NCI-H748 (cell line): ENCODE data around the gene TSPAN10.

Experiments used
- DNase-seq: peaks from one replicate; lab custom pipeline; 2025; ENCODE audit not compliant: unreplicated experiment; lab: John Stamatoyannopoulos, UW

Gene TSPAN10

GRCh38 chr17:81631482-81631881 is 5.5 kb upstream of the TSPAN10 start:
- DNase-seq: no peak

- DNase-seq: no peak
Observed at GRCh38 chr17:81635431-81635830, 1.6 kb upstream of the TSPAN10 start.

- DNase-seq: no peak
Observed at GRCh38 chr17:81635973-81636504, 957 bp upstream of the TSPAN10 start.

GRCh38 chr17:81638683-81639082 is 1.7 kb downstream of the TSPAN10 start:
- no peak for DNase-seq

- no peak for DNase-seq
Observed at GRCh38 chr17:81640011-81640410, 3.0 kb downstream of the TSPAN10 start.

GRCh38 chr17:81641825-81642489 is 5.0 kb downstream of the TSPAN10 start:
- DNase-seq: no peak

- no peak for DNase-seq
Observed at GRCh38 chr17:81644496-81644895, 7.5 kb downstream of the TSPAN10 start.

- DNase-seq: no peak
Observed at GRCh38 chr17:81644976-81645952, 8.3 kb downstream of the TSPAN10 start.

- DNase-seq: no peak
Observed at GRCh38 chr17:81646869-81647600, 10.0 kb downstream of the TSPAN10 start.

GRCh38 chr17:81647640-81648012 is 10.6 kb downstream of the TSPAN10 start:
- DNase-seq: no peak

GRCh38 chr17:81648013-81648706 is 11.2 kb downstream of the TSPAN10 start:
- DNase-seq: no peak

- DNase-seq: no peak
Observed at GRCh38 chr17:81648707-81649085, 11.7 kb downstream of the TSPAN10 start.

- no peak for DNase-seq
Observed at GRCh38 chr17:81650951-81651350, 14.0 kb downstream of the TSPAN10 start.

- no peak for DNase-seq
Observed at GRCh38 chr17:81651692-81652091, 14.7 kb downstream of the TSPAN10 start.

GRCh38 chr17:81652906-81653771 is 16.1 kb downstream of the TSPAN10 start:
- DNase-seq: no peak

GRCh38 chr17:81655378-81656117 is 18.6 kb downstream of the TSPAN10 start:
- DNase-seq: no peak

- DNase-seq: no peak
Observed at GRCh38 chr17:81656118-81656743, 19.2 kb downstream of the TSPAN10 start, which contains the start of gene PDE6G. Gene PDE6G, minus strand, starts transcription at chr17:81656542. Its CDS starts 3,237 bp downstream, at chr17:81653305.

GRCh38 chr17:81656835-81657234 is 19.8 kb downstream of the TSPAN10 start:
- no peak for DNase-seq
